HepG2 (cell line): ENCODE measurements around the gene IGFBP5. TPM values are rescaled to one million over a fixed set of nuclear protein-coding genes. Genes with fewer than 3 reads are reported as not detected.

ENCODE experiments used
- ATAC-seq: fragments of 200-7000 bp; cut with Tn5 transposase; 3 replicates; pipeline ENCODE4 v1.9.1; 2020; ENCODE audit warnings: mild to moderate bottlenecking, moderate library complexity
- BruUV-seq: library from RNA; stranded (reverse); fragments of 400-500 nt; replicated peaks from 2 replicates; lab custom pipeline; 2021; lab: Mats Ljungman, UMichigan
- CTCF ChIA-PET: fragments of 300-600 bp; formaldehyde crosslinking; extraction: SDS; loops from one replicate; lab custom pipeline; 2021; ENCODE audit warnings: low total read pairs, inconsistent platforms, low intra/inter-chr PET ratio; lab: Yijun Ruan, JAX
- POLR2A ChIA-PET: fragments of 350-600 bp; sonication (Branson Sonifier 250); formaldehyde crosslinking; loops from one replicate; lab custom pipeline; 2020; ENCODE audit warnings: antibody characterized with exemption, inconsistent platforms; lab: Yijun Ruan, JAX
- DNase-seq: peaks from one replicate; pipeline ENCODE4 v3.0.0-alpha.2; 2015; ENCODE audit warnings: low spot score
- FAIRE-seq: peaks from 3 replicates; lab custom pipeline; 2011; peaks lifted over from hg19 to GRCh38; lab: Jason Lieb, UNC
- H2AFZ ChIP-seq: one replicate; pipeline ENCODE4 v1.6.1; 2011; ENCODE audit warnings: low read length, inconsistent platforms
- H3K27ac ChIP-seq: fragments of 300-600 bp; 3 replicates; pipeline ENCODE4 v1.8.0; 2011; ENCODE audit warnings: mixed run types, mild to moderate bottlenecking, mixed read lengths, low read length, inconsistent platforms; ENCODE audit not compliant: insufficient read depth; ENCODE audit errors: extremely low read length
- H3K27me3 ChIP-seq, 2 experiments: fragments of 200-600 bp in 1 of 2; 2 replicates in 1 of 2; 3 replicates in 1 of 2; pipeline versions ENCODE4 v1.6.0 to v1.8.0; 2011; ENCODE audit warnings: low read length in 2 of 2, mild to moderate bottlenecking in 2 of 2, moderate library complexity in 2 of 2, inconsistent platforms in 1 of 2; ENCODE audit not compliant: insufficient read depth in 2 of 2, control insufficient read depth in 1 of 2
- H3K36me3 ChIP-seq, 2 experiments: fragments of 200-600 bp in 1 of 2; replicated peaks in 1 of 2; 2 replicates in 1 of 2; 3 replicates in 1 of 2; pipeline versions ENCODE4 v1.5.1 to v1.8.0; 2011; ENCODE audit warnings: low read length in 2 of 2, inconsistent platforms in 1 of 2; ENCODE audit not compliant: insufficient read depth in 2 of 2, control insufficient read depth in 1 of 2
- H3K4me1 ChIP-seq: 2 replicates; pipeline ENCODE4 v1.5.1; 2012; ENCODE audit warnings: low read length, inconsistent platforms; ENCODE audit not compliant: insufficient read depth
- H3K4me2 ChIP-seq: 2 replicates; pipeline ENCODE4 v1.6.0; 2011; ENCODE audit warnings: low read depth, low read length, inconsistent platforms
- H3K4me3 ChIP-seq, 3 experiments: fragments of 200-600 bp in 1 of 3; sonication (generic), shearing (Covaris generic) in 1 of 3; replicated peaks in 1 of 3; 2 replicates each; pipeline ENCODE4 v1.5.1; 2011 to 2016; ENCODE audit warnings: low read length in 3 of 3, inconsistent platforms in 2 of 3, low read depth in 2 of 3, mild to moderate bottlenecking in 2 of 3, control low read depth in 1 of 3, mixed read lengths in 1 of 3; ENCODE audit not compliant: insufficient read depth in 1 of 3
- H3K79me2 ChIP-seq: one replicate; pipeline ENCODE4 v1.6.1; 2011; ENCODE audit warnings: low read length, inconsistent platforms; ENCODE audit not compliant: insufficient read depth
- H3K9ac ChIP-seq: 2 replicates; pipeline ENCODE4 v1.6.0; 2011; ENCODE audit warnings: mild to moderate bottlenecking, low read depth, low read length, inconsistent platforms; ENCODE audit not compliant: insufficient read depth
- H3K9me3 ChIP-seq: 2 replicates; pipeline ENCODE4 v1.5.1; 2012; ENCODE audit warnings: mild to moderate bottlenecking, low read length
- H4K20me1 ChIP-seq: 2 replicates; pipeline ENCODE4 v1.6.0; 2011; ENCODE audit warnings: inconsistent platforms, mild to moderate bottlenecking, low read length, moderate library complexity; ENCODE audit not compliant: insufficient read depth
- CCAR2 ChIP-seq: fragments of 200-400 bp; formaldehyde crosslinking; optimal IDR thresholded peaks from 2 replicates; pipeline ENCODE3; 2018; ENCODE audit warnings: low read depth, mild to moderate bottlenecking, low read length, moderate library complexity
- HMG20B ChIP-seq: conservative IDR thresholded peaks from 2 replicates; pipeline ENCODE4 v1.6.1; 2016; ENCODE audit warnings: missing genetic modification reagents, missing compliant biosample characterization
- KDM4B ChIP-seq: sonication (generic); formaldehyde crosslinking; IDR thresholded peaks from 2 replicates; pipeline ENCODE4 v1.4.0; 2020; ENCODE audit warnings: missing genetic modification reagents
- MED1 ChIP-seq: sonication (generic); formaldehyde crosslinking; IDR thresholded peaks from 2 replicates; pipeline ENCODE4 v1.4.0; 2020; ENCODE audit warnings: missing genetic modification reagents
- MIER3 ChIP-seq: IDR thresholded peaks from 2 replicates; pipeline ENCODE4 v1.6.1; 2016; ENCODE audit warnings: missing compliant biosample characterization, borderline replicate concordance
- PCBP1 ChIP-seq: fragments of 200-400 bp; formaldehyde crosslinking; IDR thresholded peaks from 2 replicates; pipeline ENCODE4 v1.6.1; 2017; ENCODE audit warnings: mild to moderate bottlenecking, low read depth, low read length, borderline replicate concordance
- SIN3B ChIP-seq: fragments of 150-350 bp; IDR thresholded peaks from 2 replicates; pipeline ENCODE4 v1.6.1; 2014; ENCODE audit warnings: low read length
- TBP ChIP-seq: sonication (generic); formaldehyde crosslinking; IDR thresholded peaks from 2 replicates; pipeline ENCODE4 v1.5.0; 2020; ENCODE audit warnings: missing genetic modification reagents
- ZNF83 ChIP-seq: sonication (generic); formaldehyde crosslinking; IDR thresholded peaks from 2 replicates; pipeline ENCODE4 v1.4.0; 2020; ENCODE audit warnings: missing genetic modification reagents, mild to moderate bottlenecking, borderline replicate concordance
- ZSCAN29 ChIP-seq: sonication (generic); formaldehyde crosslinking; conservative IDR thresholded peaks from 2 replicates; pipeline ENCODE4 v1.4.0; 2020; ENCODE audit warnings: mild to moderate bottlenecking, missing genetic modification reagents
- WGBS: methylation state at CpG from one replicate; pipeline ENCODE4 v1.1.6; 2017; ENCODE audit warnings: low lambda C conversion rate; 5-methylcytosine and 5-hydroxymethylcytosine counted together
- in situ Hi-C: cut with HindIII; loops from 2 replicates; pipeline ENCODE4 v1.10.0; 2017; ENCODE audit warnings: low pct_unique_long_range_greater_than_20kb; ENCODE audit not compliant: extremely low pct_ligation_motif_present
- intact Hi-C: fragments of 100-400 bp; cut with micrococcal nuclease; formaldehyde crosslinking; loops from one replicate; pipeline ENCODE4 v1.10.0; 2022; ENCODE audit not compliant: unreplicated experiment
- polyA plus RNA-seq, 8 experiments: library from polyadenylated mRNA; depleted of rRNA in 3 of 8; stranded (reverse) in 7 of 8; unstranded in 1 of 8; fragments of >200 nt; fragmentation: Illumina TruSeq in 4 of 8; extraction: Trizol in 4 of 8; gene quantifications; 2 replicates each; pipeline versions ENCODE4 v1.2.1 to v1.2.3, GENCODE V29; 2011 to 2016; ENCODE audit warnings: low read depth in 4 of 8, missing spikeins in 1 of 8, mixed read lengths in 1 of 8; ENCODE audit not compliant: insufficient read depth in 1 of 8
- total RNA-seq, 5 experiments: library from RNA; depleted of rRNA; stranded (reverse); fragments of >200 nt; fragmentation: Illumina TruSeq; extraction: Trizol; gene quantifications; 2 replicates each; pipeline ENCODE4 v1.2.3, GENCODE V29; 2016; ENCODE audit warnings: low read depth in 1 of 5
- TF ChIP-seq, protein P1 (sequence below): sonication (generic); formaldehyde crosslinking; IDR thresholded peaks from 2 replicates; pipeline ENCODE4 v1.9.0; 2021; ENCODE audit warnings: missing genetic modification reagents, borderline replicate concordance
- TF ChIP-seq, protein P2 (sequence below): IDR thresholded peaks from 2 replicates; pipeline ENCODE4 v1.6.1; 2016; ENCODE audit warnings: missing biosample characterization, missing genetic modification reagents, low read depth
- TF ChIP-seq, protein P3 (sequence below): fragments of 450-650 bp; IDR thresholded peaks from 2 replicates; pipeline ENCODE4 v1.6.1; 2016
- TF ChIP-seq, protein P4 (sequence below): IDR thresholded peaks from 2 replicates; pipeline ENCODE4 v1.6.1; 2016; ENCODE audit warnings: missing genetic modification reagents, missing compliant biosample characterization
- TF ChIP-seq, protein P5 (sequence below): sonication (generic); formaldehyde crosslinking; IDR thresholded peaks from 2 replicates; pipeline ENCODE4 v1.5.1; 2020; ENCODE audit warnings: missing genetic modification reagents, mild to moderate bottlenecking, borderline replicate concordance

IGFBP5 gene
- total and polyA plus RNA-seq, 2 of the 13 experiments (the other 11 are each of a cell fraction or from before 2014, with no cell fraction given) = 0.15 TPM; not detected in 1

DNA sequence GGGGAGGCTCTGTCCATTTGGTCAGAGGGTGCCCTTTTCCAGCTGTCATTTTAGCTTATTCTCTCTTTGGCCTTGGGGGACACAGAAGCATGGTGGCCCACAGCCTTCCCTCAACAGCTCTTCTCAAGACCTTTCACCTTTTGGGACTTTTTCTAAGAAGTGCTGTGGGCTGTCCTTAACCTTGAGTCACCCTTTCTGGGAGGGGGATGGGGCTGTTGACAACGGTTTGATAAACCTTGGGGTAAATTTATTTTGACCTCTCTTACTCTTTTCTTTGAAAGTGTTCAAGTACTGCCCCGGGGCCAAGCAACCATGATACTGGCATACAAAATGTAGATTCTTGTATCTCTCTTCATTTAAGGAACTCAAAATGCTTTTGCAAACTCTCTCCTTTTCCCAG, 13.7 kb downstream of the IGFBP5 start (continued):
- TF ChIP-seq, protein P1, sequence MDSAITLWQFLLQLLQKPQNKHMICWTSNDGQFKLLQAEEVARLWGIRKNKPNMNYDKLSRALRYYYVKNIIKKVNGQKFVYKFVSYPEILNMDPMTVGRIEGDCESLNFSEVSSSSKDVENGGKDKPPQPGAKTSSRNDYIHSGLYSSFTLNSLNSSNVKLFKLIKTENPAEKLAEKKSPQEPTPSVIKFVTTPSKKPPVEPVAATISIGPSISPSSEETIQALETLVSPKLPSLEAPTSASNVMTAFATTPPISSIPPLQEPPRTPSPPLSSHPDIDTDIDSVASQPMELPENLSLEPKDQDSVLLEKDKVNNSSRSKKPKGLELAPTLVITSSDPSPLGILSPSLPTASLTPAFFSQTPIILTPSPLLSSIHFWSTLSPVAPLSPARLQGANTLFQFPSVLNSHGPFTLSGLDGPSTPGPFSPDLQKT (CRISPR knock-in tag) = no peak

DNA sequence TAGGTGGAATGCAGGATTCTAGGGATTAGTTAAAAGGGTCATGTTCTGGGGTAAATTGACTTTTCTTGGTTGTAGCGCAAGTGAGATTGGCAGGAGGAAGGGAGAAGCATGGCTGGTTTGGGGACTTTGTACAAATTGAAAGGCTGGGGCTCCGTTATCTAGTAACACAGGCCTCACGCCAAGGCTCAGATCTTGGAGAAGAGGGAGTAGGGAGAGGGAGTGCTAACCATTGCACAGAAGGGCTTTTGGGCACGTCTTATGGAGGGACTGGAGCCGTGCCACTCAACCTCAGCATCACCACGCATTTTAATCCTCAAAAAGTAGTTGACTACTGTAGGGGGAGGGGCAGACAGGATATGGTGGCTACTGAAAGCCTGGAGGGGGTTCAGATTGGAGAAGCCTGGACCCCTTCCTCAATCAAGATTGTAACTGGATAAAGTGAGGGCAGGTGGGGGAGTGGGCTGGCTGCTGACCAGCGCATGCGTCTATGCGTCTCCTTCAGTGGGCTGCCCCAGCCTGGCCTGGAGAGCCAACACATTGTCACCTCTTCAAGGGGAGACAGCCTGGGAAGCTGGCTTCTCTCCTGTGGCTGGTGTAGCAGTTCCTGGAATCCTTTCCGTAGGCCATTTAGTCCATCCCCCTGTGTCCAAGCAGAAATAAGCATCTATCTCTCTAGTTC, 14.3 kb downstream of the IGFBP5 start:
- ChIA-PET CTCF (interaction anchor here (1.7 kb wide), 1 partner anchor 461 kb away, joined by 9 read pairs; no protein-coding TSS in a partner anchor), POLR2A (no interaction called here)
- no peaks in the 10 kb centered on the region for H3K4me1 ChIP-seq
- H2AFZ ChIP-seq = no peak overlapping the region
- H3K4me2 ChIP-seq = no peak overlapping the region
- no peak overlapping the region for H3K27ac ChIP-seq
- intact Hi-C loops (loop anchor here (5.0 kb wide), 1 partner anchor 1076 kb away; no protein-coding TSS in a partner anchor), in situ Hi-C loops (loop anchor here (10.0 kb wide), 1 partner anchor 1074 kb away; no protein-coding TSS in a partner anchor)
- ATAC-seq = no peak
- H3K4me3 ChIP-seq = no peak overlapping the region
- H3K79me2 ChIP-seq = no peaks in the 10 kb centered on the region
- peaks cover 3 to 49% of the 10 kb centered on the region in 2 experiments; a peak in 4 of 5 replicates for H3K27me3 ChIP-seq
- BruUV-seq = no TSS peak
- H4K20me1 ChIP-seq = no peaks in the 10 kb centered on the region
- no peaks in the 10 kb centered on the region for H3K9me3 ChIP-seq
- H3K9ac ChIP-seq = no peak overlapping the region
- no peaks in the 10 kb centered on the region for H3K36me3 ChIP-seq
- 42% methylated on average over 10 of the region's 10 CpGs for WGBS
- no peak for FAIRE-seq
- no peak for DNase-seq
- TF ChIP-seq, protein P2, sequence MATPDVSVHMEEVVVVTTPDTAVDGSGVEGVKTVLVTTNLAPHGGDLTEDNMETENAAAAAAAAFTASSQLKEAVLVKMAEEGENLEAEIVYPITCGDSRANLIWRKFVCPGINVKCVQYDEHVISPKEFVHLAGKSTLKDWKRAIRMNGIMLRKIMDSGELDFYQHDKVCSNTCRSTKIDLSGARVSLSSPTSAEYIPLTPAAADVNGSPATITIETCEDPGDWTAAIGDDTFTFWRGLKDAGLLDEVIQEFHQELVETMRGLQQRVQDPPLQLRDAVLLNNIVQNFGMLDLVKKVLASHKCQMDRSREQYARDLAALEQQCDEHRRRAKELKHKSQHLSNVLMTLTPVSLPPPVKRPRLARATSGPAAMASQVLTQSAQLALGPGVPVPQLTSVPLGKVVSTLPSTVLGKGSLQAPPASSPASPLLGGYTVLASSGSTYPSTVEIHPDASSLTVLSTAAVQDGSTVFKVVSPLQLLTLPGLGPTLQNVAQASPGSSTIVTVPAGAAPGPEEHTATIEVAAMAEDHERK = no peak
- TF ChIP-seq SIN3B (no peak), MED1 (CRISPR knock-in tag) (no peak), ZNF83 (no peak), ZSCAN29 (CRISPR knock-in tag) (no peak), PCBP1 (no peak), HMG20B (CRISPR knock-in tag) (no peak), CCAR2 (no peak), KDM4B (CRISPR knock-in tag) (no peak), MIER3 (no peak), TBP (CRISPR knock-in tag) (no peak)
- TF ChIP-seq, protein P3, sequence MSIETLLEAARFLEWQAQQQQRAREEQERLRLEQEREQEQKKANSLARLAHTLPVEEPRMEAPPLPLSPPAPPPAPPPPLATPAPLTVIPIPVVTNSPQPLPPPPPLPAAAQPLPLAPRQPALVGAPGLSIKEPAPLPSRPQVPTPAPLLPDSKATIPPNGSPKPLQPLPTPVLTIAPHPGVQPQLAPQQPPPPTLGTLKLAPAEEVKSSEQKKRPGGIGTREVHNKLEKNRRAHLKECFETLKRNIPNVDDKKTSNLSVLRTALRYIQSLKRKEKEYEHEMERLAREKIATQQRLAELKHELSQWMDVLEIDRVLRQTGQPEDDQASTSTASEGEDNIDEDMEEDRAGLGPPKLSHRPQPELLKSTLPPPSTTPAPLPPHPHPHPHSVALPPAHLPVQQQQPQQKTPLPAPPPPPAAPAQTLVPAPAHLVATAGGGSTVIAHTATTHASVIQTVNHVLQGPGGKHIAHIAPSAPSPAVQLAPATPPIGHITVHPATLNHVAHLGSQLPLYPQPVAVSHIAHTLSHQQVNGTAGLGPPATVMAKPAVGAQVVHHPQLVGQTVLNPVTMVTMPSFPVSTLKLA = no peak
- TF ChIP-seq, protein P4, sequence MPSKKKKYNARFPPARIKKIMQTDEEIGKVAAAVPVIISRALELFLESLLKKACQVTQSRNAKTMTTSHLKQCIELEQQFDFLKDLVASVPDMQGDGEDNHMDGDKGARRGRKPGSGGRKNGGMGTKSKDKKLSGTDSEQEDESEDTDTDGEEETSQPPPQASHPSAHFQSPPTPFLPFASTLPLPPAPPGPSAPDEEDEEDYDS (CRISPR knock-in tag) = no peak
- TF ChIP-seq, protein P5, sequence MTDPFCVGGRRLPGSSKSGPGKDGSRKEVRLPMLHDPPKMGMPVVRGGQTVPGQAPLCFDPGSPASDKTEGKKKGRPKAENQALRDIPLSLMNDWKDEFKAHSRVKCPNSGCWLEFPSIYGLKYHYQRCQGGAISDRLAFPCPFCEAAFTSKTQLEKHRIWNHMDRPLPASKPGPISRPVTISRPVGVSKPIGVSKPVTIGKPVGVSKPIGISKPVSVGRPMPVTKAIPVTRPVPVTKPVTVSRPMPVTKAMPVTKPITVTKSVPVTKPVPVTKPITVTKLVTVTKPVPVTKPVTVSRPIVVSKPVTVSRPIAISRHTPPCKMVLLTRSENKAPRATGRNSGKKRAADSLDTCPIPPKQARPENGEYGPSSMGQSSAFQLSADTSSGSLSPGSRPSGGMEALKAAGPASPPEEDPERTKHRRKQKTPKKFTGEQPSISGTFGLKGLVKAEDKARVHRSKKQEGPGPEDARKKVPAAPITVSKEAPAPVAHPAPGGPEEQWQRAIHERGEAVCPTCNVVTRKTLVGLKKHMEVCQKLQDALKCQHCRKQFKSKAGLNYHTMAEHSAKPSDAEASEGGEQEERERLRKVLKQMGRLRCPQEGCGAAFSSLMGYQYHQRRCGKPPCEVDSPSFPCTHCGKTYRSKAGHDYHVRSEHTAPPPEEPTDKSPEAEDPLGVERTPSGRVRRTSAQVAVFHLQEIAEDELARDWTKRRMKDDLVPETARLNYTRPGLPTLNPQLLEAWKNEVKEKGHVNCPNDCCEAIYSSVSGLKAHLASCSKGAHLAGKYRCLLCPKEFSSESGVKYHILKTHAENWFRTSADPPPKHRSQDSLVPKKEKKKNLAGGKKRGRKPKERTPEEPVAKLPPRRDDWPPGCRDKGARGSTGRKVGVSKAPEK = no peak
